Measurements from ENCODE around the gene AGBL5.
"Not testable (repeated sequence)": the region's sequence is repeated elsewhere in the genome, so short reads cannot be mapped to it uniquely, and the experiment has no call there.

AGBL5 gene

GRCh38 chr2:27075566-27075871 is 24.1 kb downstream of the AGBL5 start:
- not testable (repeated sequence) for DNase-seq (ENCODE audit: low read depth in 1 of 2, low spot score in 1 of 2)

DNA sequence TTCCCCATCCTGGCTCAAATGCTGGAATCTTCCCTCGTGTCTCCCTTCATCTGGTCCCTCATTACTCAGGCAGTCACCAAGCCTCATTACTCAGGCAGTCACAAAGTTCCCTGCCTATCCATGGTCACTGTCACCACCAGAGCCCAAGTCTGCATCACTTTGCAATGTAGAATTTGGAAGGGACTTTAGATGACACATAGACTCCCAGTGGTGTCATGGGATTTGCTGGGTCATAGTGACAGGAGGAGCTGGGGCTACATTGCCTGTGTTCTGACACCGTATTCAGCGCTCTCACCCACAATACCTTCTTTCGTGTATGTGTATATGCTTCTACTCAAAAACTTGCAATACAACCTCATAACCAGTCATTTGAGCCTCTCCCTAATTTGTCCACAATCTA is 24.9 kb downstream of the AGBL5 start:
- no peak for DNase-seq (ENCODE audit: low read depth in 1 of 2, low spot score in 1 of 2)

GRCh38 chr2:27077231-27077630 is 25.8 kb downstream of the AGBL5 start:
- no peak for DNase-seq (ENCODE audit: low read depth in 1 of 2, low spot score in 1 of 2)

DNA sequence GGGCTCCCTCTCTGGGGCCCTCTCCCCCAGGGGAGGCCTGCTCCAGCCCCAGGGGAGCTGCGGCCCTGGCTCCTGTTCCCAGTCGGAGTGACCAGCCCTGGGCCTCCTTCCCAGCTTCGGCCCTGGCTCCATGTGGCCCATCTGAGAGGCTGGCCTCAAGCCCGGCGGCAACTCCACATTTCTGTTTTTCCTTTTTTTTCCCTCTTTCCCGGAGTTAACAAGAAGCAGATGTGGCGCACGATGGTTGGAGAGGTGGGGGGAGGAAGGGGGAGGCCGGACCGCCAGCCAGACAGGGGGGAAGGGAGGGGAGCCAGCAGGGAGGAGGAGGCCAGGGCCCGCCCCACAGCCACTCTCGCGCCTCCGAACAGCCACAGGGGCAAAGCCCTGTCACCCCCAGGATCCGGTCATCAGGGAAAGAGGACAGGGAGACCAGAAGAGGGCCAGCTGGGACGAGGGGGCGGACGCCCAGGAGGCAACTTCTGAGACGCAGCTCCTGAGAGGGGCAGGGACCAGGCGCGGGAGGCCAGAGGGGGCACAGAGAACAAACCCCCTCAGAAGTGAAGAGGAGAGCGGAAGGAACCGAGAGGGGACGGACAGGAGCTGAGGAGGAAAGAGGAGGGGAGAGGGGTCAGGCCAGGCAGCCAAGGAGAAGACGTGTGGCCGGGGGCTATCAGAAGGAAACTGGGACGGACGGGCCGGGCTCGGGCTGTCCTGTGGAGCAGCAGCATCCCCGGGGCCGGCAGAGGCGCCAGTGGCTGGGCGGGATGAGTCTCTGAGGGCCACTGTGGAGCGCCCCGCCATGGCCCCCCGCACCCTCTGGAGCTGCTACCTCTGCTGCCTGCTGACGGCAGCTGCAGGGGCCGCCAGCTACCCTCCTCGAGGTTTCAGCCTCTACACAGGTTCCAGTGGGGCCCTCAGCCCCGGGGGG is 27.1 kb downstream of the AGBL5 start, which contains the start of gene EMILIN1:
Gene EMILIN1 (plus strand): TSS at position 349 of the 928 bp plus-strand sequence. CDS start 451 bp downstream, at position 800.
- no peak for DNase-seq (ENCODE audit: low read depth in 1 of 2, low spot score in 1 of 2)

DNA sequence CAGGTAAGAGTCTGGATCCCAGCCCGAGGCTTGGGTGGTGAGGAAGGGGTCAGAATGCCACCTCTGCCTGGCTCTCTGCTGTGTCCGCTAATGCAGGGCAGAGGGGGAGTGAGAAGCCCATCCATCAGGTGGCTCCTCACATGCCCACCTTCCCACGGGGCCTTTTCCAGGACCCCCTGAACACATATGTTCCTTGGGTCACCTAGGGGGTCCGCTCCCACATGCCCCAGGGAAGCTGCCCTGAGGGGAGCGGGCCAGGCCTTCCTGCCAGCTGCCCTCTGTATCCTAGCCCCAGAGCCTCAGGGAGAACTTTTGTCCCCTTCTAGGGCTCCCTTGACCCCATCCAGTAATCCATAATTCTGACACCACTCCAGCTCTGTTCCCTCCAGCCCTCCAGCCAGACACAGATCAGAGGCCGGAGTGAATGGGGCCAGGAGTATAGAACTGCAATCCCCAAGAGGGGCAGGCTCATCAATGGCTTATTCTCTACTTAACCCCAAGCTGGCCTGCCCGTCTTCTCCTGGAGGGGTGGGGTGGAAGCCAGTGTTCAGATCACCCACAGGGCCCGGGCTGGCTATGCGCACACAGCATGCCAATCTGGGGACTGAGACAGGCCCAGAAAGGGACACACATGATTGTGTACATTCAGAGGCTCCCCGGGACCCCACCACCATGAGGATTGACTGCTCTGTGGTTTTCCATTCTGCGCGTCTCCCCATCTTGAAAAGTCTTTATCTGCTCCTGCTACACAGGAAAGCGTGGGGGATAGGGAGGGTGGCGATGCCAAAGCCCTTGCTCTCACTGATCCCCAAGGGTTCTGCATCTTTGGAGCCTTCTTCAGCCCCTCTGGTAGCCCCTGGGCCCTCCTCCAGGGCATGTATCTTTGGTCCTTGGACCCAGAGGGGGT is 28.0 kb downstream of the AGBL5 start:
- DNase-seq (ENCODE audit: low read depth in 1 of 2, low spot score in 1 of 2): no peak

DNA sequence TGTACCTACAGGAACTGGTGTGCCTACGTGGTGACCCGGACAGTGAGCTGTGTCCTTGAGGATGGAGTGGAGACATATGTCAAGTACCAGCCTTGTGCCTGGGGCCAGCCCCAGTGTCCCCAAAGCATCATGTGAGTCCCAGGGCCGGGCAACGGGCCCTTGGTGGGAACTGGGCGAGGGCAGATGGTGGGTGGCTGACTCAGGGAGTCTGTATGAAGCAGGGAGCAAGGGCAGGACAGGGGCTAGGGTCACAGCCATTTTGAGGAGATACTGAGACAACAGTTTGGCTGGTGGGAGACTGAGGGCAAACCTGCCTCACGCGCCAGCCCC is 28.6 kb downstream of the AGBL5 start:
- no peak for DNase-seq (ENCODE audit: low read depth in 1 of 2, low spot score in 1 of 2)

GRCh38 chr2:27080603-27080936 is 29.1 kb downstream of the AGBL5 start:
- no peak for DNase-seq (ENCODE audit: low read depth in 1 of 2, low spot score in 1 of 2)

DNA sequence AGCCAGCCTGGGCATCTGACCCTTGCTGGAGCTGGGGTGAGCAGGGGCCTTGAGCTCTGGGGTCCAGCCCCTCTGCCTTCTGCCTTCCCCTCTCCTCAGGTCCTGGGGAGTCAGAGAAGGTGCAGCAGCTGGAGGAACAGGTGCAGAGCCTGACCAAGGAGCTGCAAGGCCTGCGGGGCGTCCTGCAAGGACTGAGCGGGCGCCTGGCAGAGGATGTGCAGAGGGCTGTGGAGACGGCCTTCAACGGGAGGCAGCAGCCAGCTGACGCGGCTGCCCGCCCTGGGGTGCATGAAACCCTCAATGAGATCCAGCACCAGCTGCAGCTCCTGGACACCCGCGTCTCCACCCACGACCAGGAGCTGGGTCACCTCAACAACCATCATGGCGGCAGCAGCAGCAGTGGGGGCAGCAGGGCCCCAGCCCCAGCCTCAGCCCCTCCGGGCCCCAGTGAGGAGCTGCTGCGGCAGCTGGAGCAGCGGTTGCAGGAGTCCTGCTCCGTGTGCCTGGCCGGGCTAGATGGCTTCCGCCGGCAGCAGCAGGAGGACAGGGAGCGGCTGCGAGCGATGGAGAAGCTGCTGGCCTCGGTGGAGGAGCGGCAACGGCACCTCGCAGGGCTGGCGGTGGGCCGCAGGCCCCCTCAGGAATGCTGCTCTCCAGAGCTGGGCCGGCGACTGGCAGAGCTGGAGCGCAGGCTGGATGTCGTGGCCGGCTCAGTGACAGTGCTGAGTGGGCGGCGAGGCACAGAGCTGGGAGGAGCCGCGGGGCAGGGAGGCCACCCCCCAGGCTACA is 30.7 kb downstream of the AGBL5 start:
- no peak for DNase-seq (ENCODE audit: low read depth in 1 of 2, low spot score in 1 of 2)

DNA sequence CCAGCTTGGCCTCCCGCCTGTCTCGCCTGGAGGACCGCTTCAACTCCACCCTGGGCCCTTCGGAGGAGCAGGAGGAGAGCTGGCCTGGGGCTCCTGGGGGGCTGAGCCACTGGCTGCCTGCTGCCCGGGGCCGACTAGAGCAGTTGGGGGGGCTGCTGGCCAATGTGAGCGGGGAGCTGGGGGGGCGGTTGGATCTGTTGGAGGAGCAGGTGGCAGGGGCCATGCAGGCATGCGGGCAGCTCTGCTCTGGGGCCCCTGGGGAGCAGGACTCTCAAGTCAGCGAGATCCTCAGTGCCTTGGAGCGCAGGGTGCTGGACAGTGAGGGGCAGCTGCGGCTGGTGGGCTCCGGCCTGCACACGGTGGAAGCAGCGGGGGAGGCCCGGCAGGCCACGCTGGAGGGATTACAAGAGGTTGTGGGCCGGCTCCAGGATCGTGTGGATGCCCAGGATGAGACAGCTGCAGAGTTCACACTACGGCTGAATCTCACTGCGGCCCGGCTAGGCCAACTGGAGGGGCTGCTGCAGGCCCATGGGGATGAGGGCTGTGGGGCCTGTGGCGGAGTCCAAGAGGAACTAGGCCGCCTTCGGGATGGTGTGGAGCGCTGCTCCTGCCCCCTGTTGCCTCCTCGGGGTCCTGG is 31.4 kb downstream of the AGBL5 start:
- DNase-seq (ENCODE audit: low read depth in 1 of 2, low spot score in 1 of 2): no peak

DNA sequence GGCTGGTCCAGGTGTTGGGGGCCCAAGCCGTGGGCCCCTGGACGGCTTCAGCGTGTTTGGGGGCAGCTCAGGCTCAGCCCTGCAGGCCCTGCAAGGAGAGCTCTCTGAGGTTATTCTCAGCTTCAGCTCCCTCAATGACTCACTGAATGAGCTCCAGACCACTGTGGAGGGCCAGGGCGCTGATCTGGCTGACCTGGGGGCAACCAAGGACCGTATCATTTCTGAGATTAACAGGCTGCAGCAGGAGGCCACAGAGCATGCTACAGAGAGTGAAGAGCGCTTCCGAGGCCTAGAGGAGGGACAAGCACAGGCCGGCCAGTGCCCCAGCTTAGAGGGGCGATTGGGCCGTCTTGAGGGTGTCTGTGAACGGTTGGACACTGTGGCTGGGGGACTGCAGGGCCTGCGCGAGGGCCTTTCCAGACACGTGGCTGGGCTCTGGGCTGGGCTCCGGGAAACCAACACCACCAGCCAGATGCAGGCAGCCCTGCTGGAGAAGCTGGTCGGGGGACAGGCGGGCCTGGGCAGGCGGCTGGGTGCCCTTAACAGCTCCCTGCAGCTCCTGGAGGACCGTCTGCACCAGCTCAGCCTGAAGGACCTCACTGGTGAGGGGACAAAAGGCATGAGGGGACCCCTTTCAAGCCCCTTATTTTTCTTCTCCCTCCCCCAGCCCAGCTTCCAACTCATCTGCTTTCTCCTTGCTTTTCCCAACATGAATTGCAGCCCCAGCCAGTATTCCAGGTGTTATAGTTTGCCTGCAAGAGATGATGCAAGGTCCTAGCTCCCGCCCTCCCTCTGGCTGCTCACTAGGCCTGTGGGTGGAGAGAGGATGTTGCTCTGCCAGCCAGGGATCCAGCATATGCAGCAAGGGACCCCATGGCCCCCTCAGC is 32.2 kb downstream of the AGBL5 start:
- no peak for DNase-seq (ENCODE audit: low read depth in 1 of 2, low spot score in 1 of 2)

DNA sequence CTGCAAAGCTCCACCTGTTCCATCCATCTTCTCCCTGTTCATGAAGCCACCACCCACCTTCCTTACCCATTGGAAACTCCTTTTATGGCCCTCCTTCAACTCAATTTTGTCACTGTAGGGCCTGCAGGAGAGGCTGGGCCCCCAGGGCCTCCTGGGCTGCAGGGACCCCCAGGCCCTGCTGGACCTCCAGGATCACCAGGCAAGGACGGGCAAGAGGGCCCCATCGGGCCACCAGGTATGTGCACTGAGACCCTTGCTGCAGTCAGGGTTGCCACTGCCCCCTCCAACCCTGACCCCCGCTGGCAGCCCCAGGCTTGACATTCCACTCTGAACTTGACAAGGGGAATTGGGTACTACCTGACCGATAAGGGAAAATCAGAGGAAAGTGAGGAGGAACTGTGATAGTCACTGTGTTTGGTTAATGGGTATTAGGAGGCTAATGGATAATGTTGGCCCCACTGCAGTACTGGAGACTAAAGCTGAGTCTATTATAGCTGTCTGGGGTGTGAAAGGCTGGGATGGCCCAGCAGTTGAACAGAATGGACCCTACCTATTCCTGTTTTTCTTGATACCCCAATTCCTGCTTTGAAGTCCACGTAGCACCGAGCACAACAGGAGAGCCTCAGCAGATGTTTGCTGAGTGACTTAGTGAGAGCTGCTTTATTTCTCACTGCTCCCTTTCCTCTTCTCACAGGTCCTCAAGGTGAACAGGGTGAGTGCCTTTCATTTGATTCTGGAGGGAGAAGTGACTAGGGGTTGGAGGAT is 33.0 kb downstream of the AGBL5 start:
- DNase-seq (ENCODE audit: low read depth in 1 of 2, low spot score in 1 of 2): no peak

DNA sequence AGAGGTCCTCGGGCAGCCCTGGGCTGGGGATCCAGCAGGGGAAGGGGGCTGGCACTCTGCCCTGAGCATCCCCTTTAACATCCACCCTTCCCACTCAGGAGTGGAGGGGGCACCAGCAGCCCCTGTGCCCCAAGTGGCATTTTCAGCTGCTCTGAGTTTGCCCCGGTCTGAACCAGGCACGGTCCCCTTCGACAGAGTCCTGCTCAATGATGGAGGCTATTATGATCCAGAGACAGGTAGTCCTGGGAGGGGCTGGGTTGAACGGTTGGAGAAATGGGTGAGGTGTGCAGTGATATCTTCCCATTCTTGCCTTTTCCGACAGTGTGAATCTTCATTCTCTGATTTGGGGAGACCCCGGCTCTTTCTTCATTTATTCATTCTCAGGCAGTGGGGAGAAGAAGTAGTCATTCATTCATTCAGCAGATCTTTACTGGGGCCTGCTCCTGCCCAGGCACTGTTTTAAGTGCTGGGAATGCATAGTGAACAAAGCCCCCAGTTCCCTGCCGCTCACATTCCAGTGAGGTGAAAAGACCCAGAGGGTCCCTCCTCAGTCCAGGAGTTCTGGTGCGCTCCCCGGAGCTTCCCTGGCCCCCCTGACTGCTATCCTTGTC is 33.7 kb downstream of the AGBL5 start:
- DNase-seq (ENCODE audit: low read depth in 1 of 2, low spot score in 1 of 2): no peak

- DNase-seq (ENCODE audit: low read depth in 1 of 2, low spot score in 1 of 2): no peak
Measured at GRCh38 chr2:27085673-27086089, 34.2 kb downstream of the AGBL5 start.

GRCh38 chr2:27086090-27086723 is 34.7 kb downstream of the AGBL5 start:
- peak; percentile 98 to 99 for DNase-seq (ENCODE audit: low read depth in 1 of 2, low spot score in 1 of 2)

DNA sequence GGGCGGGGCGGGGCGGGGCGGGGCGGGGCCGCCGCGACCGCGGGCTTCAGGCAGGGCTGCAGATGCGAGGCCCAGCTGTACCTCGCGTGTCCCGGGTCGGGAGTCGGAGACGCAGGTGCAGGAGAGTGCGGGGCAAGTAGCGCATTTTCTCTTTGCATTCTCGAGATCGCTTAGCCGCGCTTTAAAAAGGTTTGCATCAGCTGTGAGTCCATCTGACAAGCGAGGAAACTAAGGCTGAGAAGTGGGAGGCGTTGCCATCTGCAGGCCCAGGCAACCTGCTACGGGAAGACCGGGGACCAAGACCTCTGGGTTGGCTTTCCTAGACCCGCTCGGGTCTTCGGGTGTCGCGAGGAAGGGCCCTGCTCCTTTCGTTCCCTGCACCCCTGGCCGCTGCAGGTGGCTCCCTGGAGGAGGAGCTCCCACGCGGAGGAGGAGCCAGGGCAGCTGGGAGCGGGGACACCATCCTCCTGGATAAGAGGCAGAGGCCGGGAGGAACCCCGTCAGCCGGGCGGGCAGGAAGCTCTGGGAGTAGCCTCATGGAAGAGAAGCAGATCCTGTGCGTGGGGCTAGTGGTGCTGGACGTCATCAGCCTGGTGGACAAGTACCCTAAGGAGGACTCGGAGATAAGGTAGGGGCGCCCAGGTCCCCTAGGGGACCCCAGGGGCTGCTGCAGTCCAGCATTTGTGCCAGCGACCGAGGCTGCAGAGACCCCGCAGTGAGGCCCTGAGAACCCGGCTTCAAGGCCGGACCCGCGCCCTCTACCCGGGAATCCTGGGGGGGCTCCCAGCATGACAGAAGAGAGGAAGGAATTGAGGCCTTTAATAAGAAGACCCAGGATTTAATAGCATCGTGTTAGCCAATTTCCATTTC is 35.5 kb downstream of the AGBL5 start, which contains the start of gene KHK:
Gene KHK (plus strand): TSS at position 49 of the 870 bp plus-strand sequence. CDS start 488 bp downstream, at position 537.
- DNase-seq (ENCODE audit: low read depth in 1 of 2, low spot score in 1 of 2): no peak

DNA sequence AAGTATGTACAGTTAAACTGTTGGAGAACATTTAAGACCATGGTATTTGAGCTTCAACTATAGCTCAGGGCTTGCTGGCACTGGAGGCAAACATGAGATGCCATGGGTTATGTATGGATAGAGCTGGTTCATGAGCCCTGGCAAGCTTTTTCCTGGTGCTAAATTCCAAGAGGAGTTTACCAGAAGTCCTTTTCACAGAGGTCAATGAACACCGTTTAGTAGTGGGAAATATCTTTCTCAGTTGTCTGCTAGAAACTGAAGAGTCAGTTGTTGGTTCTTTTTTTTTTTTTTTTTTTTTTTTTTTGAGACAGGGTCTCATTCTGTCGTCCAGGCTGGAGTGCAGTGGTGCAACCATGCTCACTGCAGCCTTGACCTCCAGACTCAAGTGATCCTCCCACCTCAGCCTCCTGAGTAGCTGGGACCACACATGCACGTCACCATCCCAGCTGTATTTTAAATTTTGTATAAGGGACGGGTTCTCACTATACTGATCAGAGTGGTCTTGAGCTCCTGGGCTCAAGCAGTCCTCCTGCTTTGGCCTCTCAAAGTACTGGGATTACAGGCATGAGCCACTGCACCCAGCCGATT is 36.4 kb downstream of the AGBL5 start:
- DNase-seq (ENCODE audit: low read depth in 1 of 2, low spot score in 1 of 2): no peak

GRCh38 chr2:27088634-27089033 is 37.2 kb downstream of the AGBL5 start:
- DNase-seq (ENCODE audit: low read depth in 1 of 2, low spot score in 1 of 2): no peak
